Stimulated activated CD8-positive, alpha-beta memory T cell treated with anti-CD3 and anti-CD28 coated beads, Interleukin-7, amount 100 ng/mL, for 4 hours (primary cell): ENCODE results near the gene AP2S1.
"Not testable (repeated sequence)": the region's sequence is repeated elsewhere in the genome, so short reads cannot be mapped to it uniquely, and the experiment has no call there.

ENCODE experiments used
- DNase-seq, 2 donors: peaks; one replicate each; pipeline ENCODE4 v3.0.0-alpha.2; 2020; ENCODE audit warnings: low read depth in 2 of 2

AP2S1 gene

GRCh38 chr19:46841458-46842083 is 9.1 kb downstream of the AP2S1 start:
- DNase-seq = no peak

- no peak for DNase-seq
Observed at GRCh38 chr19:46840498-46840942, 10.1 kb downstream of the AP2S1 start.

DNA sequence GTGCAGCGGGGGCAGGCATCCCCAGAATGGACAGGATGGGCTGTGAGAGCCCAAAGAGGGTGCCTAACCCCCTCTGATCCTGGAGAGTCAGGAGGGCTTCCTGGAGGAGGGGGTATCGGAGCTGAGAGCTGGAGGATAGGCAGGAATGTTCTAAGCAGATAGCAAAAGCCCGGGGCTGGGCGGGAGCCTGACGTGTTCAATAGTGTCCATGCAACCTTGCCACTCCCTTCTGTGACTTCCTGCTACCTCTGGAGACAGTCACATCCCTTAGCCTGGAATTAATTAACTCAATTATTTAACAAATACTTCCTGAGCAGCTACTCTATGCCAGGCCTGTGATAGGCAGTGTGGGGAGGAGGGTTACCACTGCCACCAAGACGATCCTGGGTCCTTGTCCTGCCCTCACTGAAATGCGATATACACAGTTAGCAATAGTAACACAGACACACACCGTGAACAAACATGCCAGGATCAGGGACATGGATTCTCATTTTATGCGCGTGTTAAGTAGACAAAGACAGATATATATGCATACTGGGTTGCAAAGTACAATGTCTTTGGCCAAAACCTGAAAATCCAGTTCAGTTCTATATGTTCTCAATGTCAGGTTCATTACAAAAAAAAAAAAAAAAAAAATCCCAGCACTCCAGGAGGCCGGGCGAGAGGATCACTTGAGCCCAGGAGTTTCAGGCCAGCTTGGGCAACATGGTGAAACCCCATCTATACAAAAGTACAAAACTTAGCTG is 10.7 kb downstream of the AP2S1 start:
- DNase-seq = no peak

GRCh38 chr19:46838160-46838559 is 12.5 kb downstream of the AP2S1 start:
- DNase-seq = no peak

- DNase-seq = no peak
Observed at GRCh38 chr19:46834984-46835383, 15.7 kb downstream of the AP2S1 start.

DNA sequence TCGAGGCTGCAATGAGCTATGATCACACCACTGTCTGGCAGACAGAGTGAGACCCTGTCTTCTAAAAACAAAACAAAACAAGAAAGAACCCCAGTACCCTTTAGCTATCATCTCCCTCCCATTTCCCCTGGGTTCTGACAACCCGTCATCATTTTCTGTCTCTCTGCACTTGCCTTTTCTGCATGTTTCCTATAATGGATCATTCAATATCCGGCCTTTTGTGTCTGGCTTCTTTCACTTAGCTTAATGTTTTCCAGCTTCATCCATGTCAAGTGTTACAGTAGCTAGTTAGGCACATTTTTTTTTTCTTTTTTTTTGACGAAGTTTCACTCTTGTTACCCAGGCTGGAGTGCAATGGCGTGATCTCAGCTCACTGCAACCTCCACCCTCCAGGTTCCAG is 16.5 kb downstream of the AP2S1 start:
- no peak for DNase-seq

DNA sequence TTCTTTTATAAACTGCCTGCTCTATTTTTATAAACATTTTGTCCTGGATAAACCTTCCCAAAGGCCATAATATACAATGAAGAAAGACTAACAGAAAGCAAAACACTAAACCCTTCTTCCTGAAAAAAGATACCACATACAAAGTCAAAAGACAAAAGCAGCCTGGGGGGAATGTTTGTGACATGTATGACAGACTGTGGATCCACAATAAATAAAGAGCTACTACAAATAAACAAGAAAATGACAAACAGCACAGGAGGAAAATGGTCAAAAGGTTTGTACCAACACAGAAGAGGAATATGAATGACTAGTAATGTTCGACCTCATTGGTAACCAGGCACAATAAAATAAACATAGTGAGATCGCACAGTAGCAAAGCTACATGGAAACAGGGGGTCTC is 19.8 kb downstream of the AP2S1 start:
- no peak for DNase-seq

- peak; percentile 39 to 70 for DNase-seq
Observed at GRCh38 chr19:46828484-46828883, 22.2 kb downstream of the AP2S1 start.

DNA sequence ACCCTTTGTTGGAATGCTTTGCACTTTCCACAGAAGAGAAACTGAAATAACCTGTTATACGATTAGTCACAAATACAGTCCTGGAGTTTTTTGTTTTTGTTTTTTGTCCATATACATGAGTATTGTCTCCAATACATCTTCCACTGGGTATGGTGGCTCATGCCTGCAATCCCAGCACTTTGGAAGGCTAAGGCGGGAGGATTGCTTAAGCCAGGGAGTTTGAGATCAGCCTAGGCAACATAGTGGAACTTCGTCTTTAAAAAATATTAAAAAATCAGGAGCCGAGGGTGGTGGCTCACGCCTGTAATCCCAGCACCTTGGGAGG is 25.0 kb downstream of the AP2S1 start:
- DNase-seq = no peak

- no peak for DNase-seq
Observed at GRCh38 chr19:46824890-46825730, 25.5 kb downstream of the AP2S1 start.

- DNase-seq = no peak
Observed at GRCh38 chr19:46823049-46823448, 27.6 kb downstream of the AP2S1 start.

- DNase-seq = not testable (repeated sequence)
Observed at GRCh38 chr19:46822410-46822787, 28.2 kb downstream of the AP2S1 start.

GRCh38 chr19:46821512-46822409 is 28.9 kb downstream of the AP2S1 start:
- DNase-seq = peak; percentile 26 to 36

DNA sequence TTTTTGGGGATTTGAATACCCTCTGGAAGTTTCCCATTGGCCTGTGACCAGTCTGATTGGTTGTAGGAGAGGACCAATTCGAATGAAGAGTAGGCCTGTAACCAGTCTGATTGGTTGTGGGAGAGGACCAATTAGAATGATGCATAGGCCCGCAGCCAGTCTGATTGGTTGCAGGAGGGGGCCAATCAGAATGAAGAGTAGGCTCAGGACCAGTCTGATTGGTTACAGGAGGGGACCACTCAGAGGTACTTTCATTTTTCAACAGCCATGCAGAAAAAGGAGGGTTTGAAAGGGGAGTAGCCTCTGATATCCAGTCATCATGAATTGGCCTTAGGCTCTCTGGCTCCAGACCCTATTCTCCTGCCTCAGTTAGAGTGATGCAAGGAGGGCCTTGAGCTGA is 31.8 kb downstream of the AP2S1 start:
- DNase-seq = no peak

- DNase-seq = no peak
Observed at GRCh38 chr19:46815833-46816627, 34.6 kb downstream of the AP2S1 start.

DNA sequence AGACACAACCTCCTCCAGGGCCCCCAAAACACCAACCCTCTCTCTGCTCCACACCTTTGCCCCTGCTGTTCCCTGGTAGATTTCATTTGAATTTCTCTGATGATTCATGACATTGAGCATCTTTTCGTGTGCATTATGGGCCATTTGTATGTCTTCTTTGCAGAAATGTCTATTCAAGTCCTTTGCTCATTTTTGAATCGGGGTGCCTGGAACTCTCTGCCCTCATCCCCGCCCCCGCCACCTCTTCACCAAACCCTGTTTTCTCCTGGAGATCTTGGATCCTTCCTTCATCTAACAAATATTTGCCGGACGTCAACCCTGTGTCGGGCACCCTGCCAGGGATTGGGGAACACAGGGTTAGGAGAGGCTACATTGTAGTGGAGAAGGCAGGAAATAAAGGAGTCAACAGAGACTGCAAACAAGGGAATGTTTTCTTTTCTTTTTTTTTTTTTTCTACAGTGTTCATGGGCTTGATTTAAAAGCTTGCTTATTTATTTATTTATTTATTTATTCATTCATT is 36.7 kb downstream of the AP2S1 start:
- DNase-seq = no peak

DNA sequence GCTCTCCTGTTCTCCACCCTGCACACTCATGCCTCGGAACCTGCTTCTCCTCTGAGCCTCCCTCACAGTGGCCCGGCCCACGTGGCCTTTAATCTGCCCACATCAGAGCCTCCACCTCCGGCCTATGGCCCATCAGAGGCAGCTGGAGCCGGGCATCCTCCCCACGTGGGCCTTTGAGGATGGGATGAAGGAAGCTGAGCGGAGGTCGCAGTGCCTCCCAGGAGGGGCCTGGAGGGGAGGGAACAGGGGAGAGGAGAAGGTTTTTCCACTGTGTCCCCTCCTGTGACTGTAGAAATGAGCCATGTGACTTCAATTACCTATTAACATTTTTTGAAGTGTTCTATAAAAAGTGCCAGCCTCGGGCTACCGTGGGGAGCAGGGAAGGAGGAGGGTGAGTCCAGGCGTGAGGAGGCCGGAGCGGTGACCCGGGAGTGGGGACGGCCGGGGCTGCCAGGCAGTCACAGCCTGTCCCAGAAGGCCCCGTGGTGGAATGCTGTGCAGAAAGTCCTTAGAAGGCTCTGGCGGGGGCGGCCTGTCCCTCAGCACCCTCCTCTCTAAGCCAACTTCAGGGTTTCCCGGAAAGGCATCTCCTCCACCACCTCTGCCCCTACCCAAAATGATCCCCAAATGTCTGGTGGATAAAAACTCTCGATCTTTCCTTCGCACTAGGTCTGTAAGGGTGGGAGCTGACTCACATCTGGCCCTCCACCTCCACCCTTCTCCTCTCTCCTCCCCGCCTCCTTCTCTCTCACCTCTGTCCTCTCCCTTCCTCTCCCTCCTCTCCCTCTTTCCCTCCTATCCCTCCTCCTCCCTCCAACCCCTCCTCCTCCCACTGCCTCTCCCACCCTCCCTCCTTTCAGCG is 37.4 kb downstream of the AP2S1 start:
- DNase-seq = no peak

DNA sequence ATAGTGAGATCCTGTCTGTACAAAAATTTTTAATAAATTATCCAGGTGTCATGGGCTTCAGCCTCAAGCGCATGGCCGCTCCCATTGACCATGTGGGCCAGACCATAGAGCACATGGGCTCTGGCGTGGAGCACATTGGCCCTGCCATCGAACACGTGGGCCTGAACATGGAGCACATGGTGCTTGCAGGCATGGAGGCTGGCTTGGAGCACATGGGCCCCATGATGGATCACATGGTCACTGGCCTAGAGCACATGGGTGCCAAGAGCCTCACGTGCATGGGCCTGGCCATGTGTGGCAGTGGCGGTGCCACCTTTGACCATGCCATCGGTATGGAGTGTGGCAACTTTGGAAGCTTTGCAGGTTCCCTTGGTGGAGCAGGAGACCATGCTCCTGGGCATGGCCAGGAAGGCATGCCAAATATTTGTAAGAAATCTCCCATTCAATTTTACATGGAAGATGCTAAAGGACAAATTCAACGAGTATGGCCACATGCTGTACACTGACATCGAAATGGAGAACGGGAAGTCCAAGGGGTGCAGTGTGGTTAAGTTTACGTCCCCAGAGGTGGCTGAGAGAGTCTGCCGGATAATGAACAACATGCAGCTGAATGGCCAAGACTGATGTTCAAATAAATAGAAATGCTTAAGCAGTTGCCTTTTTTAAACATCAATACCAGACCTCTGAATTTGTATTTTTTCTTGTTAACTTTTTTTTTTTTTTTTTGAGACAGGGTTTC is 40.9 kb downstream of the AP2S1 start:
- no peak for DNase-seq

DNA sequence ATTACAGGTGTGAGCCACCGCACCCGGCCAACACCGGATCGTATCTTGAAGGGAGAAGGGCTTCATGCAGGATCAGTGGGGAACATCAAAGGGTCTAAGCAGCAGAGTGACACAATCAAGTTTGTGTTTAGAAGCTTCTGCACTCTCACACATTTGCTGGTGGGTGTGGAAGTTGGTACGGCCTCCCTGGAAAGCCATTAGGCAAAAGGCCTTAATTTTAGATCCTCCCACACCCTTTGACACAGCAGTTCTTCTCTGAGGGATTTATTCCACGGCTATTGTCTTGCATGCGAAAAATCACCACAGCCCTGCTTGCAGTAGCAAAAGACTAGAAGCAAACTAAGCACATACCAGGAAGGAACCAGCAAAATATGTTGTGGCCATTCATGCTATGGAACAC is 44.0 kb downstream of the AP2S1 start:
- DNase-seq = no peak
